Stimulated activated CD8-positive, alpha-beta memory T cell treated with anti-CD3 and anti-CD28 coated beads, Interleukin-12 subunit alpha, Interleukin-12 subunit beta, amount 100 ng/mL, for 24 hours (primary cell): ENCODE results near the gene PIANP.
A peak's percentile ranks its signal among the peaks of the same experiment; 100 is the strongest.

Experiments
- DNase-seq: peaks from one replicate; pipeline ENCODE4 v3.0.0-alpha.2; 2020; ENCODE audit errors: extremely low read depth

PIANP gene

GRCh38 chr12:6703631-6704030 is 3.0 kb upstream of the PIANP start:
- DNase-seq = no peak

GRCh38 chr12:6701078-6701768 is 608 bp upstream of the PIANP start:
- DNase-seq = no peak

- DNase-seq = no peak
Observed at GRCh38 chr12:6699989-6700645, 498 bp downstream of the PIANP start.

GRCh38 chr12:6699259-6699988 is 1.2 kb downstream of the PIANP start:
- DNase-seq = no peak

GRCh38 chr12:6698352-6699046 is 2.1 kb downstream of the PIANP start:
- no peak for DNase-seq

- no peak for DNase-seq
Observed at GRCh38 chr12:6697584-6698351, 2.8 kb downstream of the PIANP start.

GRCh38 chr12:6696690-6697583 is 3.7 kb downstream of the PIANP start:
- no peak for DNase-seq

- no peak for DNase-seq
Observed at GRCh38 chr12:6695313-6696045, 5.1 kb downstream of the PIANP start.

GRCh38 chr12:6694701-6695100 is 5.9 kb downstream of the PIANP start:
- DNase-seq = no peak

GRCh38 chr12:6693832-6694355 is 6.7 kb downstream of the PIANP start:
- no peak for DNase-seq

- no peak for DNase-seq
Observed at GRCh38 chr12:6692888-6693287, 7.7 kb downstream of the PIANP start.

GRCh38 chr12:6691473-6691872 is 9.1 kb downstream of the PIANP start:
- no peak for DNase-seq

- peak; percentile 88 for DNase-seq
Observed at GRCh38 chr12:6688999-6689882, 11.4 kb downstream of the PIANP start, which contains the start of gene ZNF384. ZNF384 (minus strand) TSS chr12:6689375; CDS start chr12:6679520, 9,855 bp downstream.

- peak; percentile 73 for DNase-seq
Observed at GRCh38 chr12:6688543-6688998, 12.0 kb downstream of the PIANP start.

GRCh38 chr12:6685814-6686213 is 14.8 kb downstream of the PIANP start:
- no peak for DNase-seq

GRCh38 chr12:6684609-6685008 is 16.0 kb downstream of the PIANP start:
- no peak for DNase-seq

- no peak for DNase-seq
Observed at GRCh38 chr12:6676962-6677361, 23.7 kb downstream of the PIANP start.

GRCh38 chr12:6672143-6672542 is 28.5 kb downstream of the PIANP start:
- no peak for DNase-seq
